AG04449 (cell line): ENCODE data around the gene MYBPH.

Experiments
- CTCF ChIA-PET: fragments of 350-600 bp; formaldehyde crosslinking; extraction: SDS; loops from one replicate; lab custom pipeline; 2021; ENCODE audit warnings: antibody characterized with exemption; lab: Yijun Ruan, JAX
- POLR2A ChIA-PET: fragments of 400-600, 350-600 bp; formaldehyde crosslinking; extraction: SDS; loops from one replicate; lab custom pipeline; 2020; ENCODE audit warnings: antibody characterized with exemption, inconsistent platforms; lab: Yijun Ruan, JAX
- DNase-seq: peaks from one replicate; pipeline ENCODE4 v3.0.0-alpha.2; 2010; ENCODE audit warnings: low read depth, low spot score
- H3K4me3 ChIP-seq: 2 replicates; pipeline ENCODE4 v1.5.1; 2011; ENCODE audit warnings: low read depth, mild to moderate bottlenecking, control low read depth, low read length
- CTCF ChIP-seq: IDR thresholded peaks from one replicate; pipeline ENCODE4 v1.5.1; 2011; ENCODE audit warnings: mild to moderate bottlenecking, moderate library complexity, low read length, control low read depth, inconsistent platforms; ENCODE audit not compliant: insufficient read depth; ENCODE audit errors: missing control alignments

Gene MYBPH

DNA sequence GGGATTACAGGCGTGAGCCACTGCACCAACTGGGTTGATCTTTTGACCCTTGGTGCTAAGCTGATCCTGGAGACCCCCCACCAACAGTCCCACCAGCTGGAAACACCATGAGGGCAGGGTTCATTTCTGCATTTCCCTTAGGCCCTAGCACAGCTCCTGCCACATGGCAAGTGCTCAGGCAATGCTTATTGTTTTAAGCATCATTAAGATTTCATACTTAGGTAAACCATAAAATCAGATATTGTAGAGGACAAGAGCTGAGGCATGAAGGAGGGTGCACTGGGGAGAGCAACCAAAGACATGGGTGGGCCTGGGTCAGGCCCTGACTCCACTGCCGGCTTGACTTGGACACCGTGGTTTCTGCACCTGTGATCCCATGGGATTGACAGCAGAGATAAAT, 36.2 kb upstream of the MYBPH start:
- H3K4me3 ChIP-seq, result no peak overlapping the region
- POLR2A ChIA-PET, result interaction anchor here (1.0 kb wide), 1 partner anchor 84 kb away, joined by 3 read pairs; the partner anchor contains the start of gene ADORA1
- CTCF ChIA-PET, result interaction anchor here (1.0 to 25.8 kb wide), 8 partner anchors 10 to 173 kb away, joined by 3 to 594 read pairs (median 7); partner anchors contain the start of gene ADORA1
- TF ChIP-seq CTCF, result no peak
- no peak for DNase-seq

DNA sequence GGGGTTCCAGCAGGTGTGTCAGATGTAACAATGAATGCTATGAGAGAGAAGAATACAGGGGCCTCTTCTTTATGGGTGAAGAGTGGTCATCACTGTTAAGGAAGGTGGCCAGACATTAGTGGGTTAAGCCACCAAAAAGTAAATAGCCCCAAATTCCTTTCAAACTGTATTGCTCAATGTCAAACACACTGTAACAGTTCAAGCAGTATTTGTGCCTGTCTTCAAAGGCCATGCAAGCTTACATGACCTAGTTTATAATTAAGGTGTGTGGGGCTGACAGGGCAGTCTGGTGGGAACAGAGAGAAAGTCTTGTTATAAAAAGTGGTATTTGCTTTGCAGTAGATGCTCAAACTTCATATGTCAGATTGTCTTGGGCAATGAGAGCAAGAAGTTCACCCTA, 35.4 kb upstream of the MYBPH start:
- CTCF ChIA-PET, result interaction anchor here (1.1 to 25.8 kb wide), 7 partner anchors 9 to 172 kb away, joined by 3 to 594 read pairs (median 10); partner anchors contain the start of gene ADORA1
- DNase-seq, result no peak
- POLR2A ChIA-PET, result interaction anchor here (1.0 kb wide), 1 partner anchor 83 kb away, joined by 3 read pairs; the partner anchor contains the start of gene ADORA1
- no peak for TF ChIP-seq CTCF
- H3K4me3 ChIP-seq, result no peak overlapping the region

DNA sequence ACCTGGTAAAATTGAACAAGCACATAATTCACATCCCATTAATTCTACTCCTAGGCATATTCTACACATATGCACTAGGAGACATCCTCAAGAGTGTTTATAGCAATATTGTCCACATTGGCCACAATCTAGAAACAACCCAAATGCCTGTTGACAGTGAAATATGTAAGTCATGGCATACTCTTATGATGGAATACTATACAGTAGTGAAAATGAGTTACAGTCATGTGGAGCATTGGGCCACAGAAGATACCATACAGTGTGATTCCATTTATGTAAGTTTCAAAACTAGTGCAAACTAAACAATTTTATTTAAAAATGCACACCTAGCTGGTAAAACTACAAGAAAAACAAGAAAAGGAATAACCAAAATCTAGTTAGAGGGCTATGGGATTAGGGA, 34.7 kb upstream of the MYBPH start:
- no peak overlapping the region for H3K4me3 ChIP-seq
- POLR2A ChIA-PET, result no interaction called here
- no peak for DNase-seq
- no peak for TF ChIP-seq CTCF
- CTCF ChIA-PET, result interaction anchor here (2.0 to 25.8 kb wide), 4 partner anchors 39 to 172 kb away, joined by 10 to 594 read pairs (median 202); partner anchors contain the start of gene ADORA1

DNA sequence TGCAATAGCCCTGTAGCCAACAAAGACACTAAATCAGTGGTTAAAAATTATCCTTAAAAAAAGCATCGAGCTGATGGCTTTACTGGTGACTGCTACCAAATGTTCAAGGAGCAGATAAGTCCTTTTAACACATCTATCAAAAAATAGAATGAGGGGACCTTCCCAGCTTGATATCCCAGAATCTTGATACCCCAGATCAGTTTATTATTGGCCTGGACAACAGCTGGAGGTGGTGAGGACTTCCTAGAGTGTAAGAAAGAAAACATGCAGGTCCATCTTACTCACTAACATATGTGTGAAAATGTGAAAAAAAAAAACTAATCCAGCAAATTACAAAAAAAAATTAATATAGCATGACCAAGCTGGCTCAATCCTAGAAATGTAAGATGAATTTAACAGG, 32.6 kb upstream of the MYBPH start:
- no peak for DNase-seq
- H3K4me3 ChIP-seq, result no peak overlapping the region
- TF ChIP-seq CTCF, result no peak
- CTCF ChIA-PET, result interaction anchor here (0.7 to 25.8 kb wide), 5 partner anchors 8 to 169 kb away, joined by 3 to 594 read pairs (median 7); partner anchors contain the start of gene ADORA1
- POLR2A ChIA-PET, result no interaction called here

DNA sequence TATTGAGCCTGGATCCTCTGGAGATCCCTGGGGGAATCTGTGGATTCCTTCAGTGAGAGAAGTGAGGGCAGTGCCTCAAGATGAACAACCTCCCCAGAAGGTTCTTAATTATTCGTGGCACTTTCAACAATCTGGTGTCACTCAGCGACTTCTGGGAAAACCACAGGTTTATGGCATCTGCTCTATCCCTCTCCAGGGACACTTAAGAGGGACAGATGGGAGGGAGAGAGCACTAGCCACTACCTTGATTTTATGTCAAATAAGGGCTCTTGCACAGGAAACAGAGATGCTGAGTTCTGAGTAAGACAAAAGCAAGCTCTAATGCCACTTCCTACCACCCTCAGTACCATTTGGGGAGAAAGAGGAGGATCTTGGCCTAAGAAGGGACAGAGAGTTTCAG, 32.1 kb upstream of the MYBPH start:
- ChIA-PET CTCF (interaction anchor here (0.7 to 25.8 kb wide), 5 partner anchors 9 to 169 kb away, joined by 3 to 594 read pairs (median 7); partner anchors contain the start of gene ADORA1), POLR2A (no interaction called here)
- DNase-seq, result no peak
- TF ChIP-seq CTCF, result no peak
- no peak overlapping the region for H3K4me3 ChIP-seq

DNA sequence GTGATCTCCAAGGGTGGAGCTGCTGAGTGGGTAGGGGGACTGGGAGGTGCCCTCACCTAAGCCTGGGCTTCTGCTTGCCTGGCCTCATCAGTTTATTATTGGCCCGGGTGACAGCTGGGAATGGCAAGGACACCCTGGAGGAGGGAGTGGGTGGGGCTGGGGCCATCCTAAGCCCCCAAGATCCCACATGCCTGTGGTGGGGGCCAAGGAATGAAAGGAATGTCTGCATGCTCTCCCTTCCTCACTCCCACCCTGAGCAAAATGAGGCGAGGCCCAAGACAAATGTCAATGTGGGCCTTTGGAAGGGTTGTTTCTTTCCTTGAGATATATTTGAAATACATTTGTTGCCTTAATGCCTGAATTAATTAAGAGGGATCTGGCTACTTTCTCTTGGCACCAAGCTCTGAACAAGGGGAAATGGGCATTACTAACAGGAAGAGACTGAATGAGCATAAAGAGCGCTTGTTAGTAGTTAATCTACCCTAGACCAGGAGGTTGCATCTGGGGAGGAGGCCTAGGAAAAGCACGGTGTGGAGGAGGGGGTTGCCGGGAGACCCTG, 30.6 kb upstream of the MYBPH start:
- DNase-seq, result no peak
- ChIA-PET CTCF (interaction anchor here (0.9 to 25.8 kb wide), 8 partner anchors 10 to 170 kb away, joined by 3 to 594 read pairs (median 7); partner anchors contain the start of gene ADORA1), POLR2A (no interaction called here)
- TF ChIP-seq CTCF, result no peak
- H3K4me3 ChIP-seq, result no peak overlapping the region
